ENCODE measurements around the gene PPP1R12B.
"Not testable (repeated sequence)": the region's sequence is repeated elsewhere in the genome, so short reads cannot be mapped to it uniquely, and the experiment has no call there.

PPP1R12B gene

GRCh38 chr1:202348005-202348508, 442 bp upstream of the PPP1R12B start:
- DNase-seq, result no peak

- no peak for DNase-seq
Observed at GRCh38 chr1:202349206-202349928, 868 bp downstream of the PPP1R12B start.

GRCh38 chr1:202351725-202352124, 3.2 kb downstream of the PPP1R12B start:
- DNase-seq, result no peak

GRCh38 chr1:202352583-202353197, 4.2 kb downstream of the PPP1R12B start:
- DNase-seq, result not testable (repeated sequence)

GRCh38 chr1:202355944-202356553, 7.5 kb downstream of the PPP1R12B start:
- no peak for DNase-seq

GRCh38 chr1:202357506-202357905, 9.0 kb downstream of the PPP1R12B start:
- no peak for DNase-seq

GRCh38 chr1:202361224-202361623, 12.7 kb downstream of the PPP1R12B start:
- no peak for DNase-seq

- DNase-seq, result no peak
Observed at GRCh38 chr1:202361701-202362100, 13.2 kb downstream of the PPP1R12B start.

- DNase-seq, result no peak
Observed at GRCh38 chr1:202362212-202362611, 13.7 kb downstream of the PPP1R12B start.

- no peak for DNase-seq
Observed at GRCh38 chr1:202365092-202365815, 16.8 kb downstream of the PPP1R12B start.

GRCh38 chr1:202367271-202367670, 18.8 kb downstream of the PPP1R12B start:
- no peak for DNase-seq

GRCh38 chr1:202370906-202371305, 22.4 kb downstream of the PPP1R12B start:
- DNase-seq, result not testable (repeated sequence)

GRCh38 chr1:202374099-202374498, 25.6 kb downstream of the PPP1R12B start:
- DNase-seq, result no peak

- not testable (repeated sequence) for DNase-seq
Observed at GRCh38 chr1:202375175-202375574, 26.7 kb downstream of the PPP1R12B start.

GRCh38 chr1:202376247-202376646, 27.7 kb downstream of the PPP1R12B start:
- no peak for DNase-seq

- DNase-seq, result not testable (repeated sequence)
Observed at GRCh38 chr1:202379884-202380529, 31.5 kb downstream of the PPP1R12B start.

- DNase-seq, result not testable (repeated sequence)
Observed at GRCh38 chr1:202380535-202380934, 32.0 kb downstream of the PPP1R12B start.

- not testable (repeated sequence) for DNase-seq
Observed at GRCh38 chr1:202381867-202382266, 33.4 kb downstream of the PPP1R12B start.

GRCh38 chr1:202395831-202396230, 47.3 kb downstream of the PPP1R12B start:
- not testable (repeated sequence) for DNase-seq

GRCh38 chr1:202397256-202397655, 48.8 kb downstream of the PPP1R12B start:
- no peak for DNase-seq

- not testable (repeated sequence) for DNase-seq
Observed at GRCh38 chr1:202398439-202398838, 49.9 kb downstream of the PPP1R12B start.

- not testable (repeated sequence) for DNase-seq
Observed at GRCh38 chr1:202401771-202402170, 53.3 kb downstream of the PPP1R12B start.

- DNase-seq, result not testable (repeated sequence)
Observed at GRCh38 chr1:202403381-202403780, 54.9 kb downstream of the PPP1R12B start.
